HCT116 (cell line): ENCODE results near the gene CDKAL1. TPM values are rescaled to one million over a fixed set of nuclear protein-coding genes. Genes with fewer than 3 reads are reported as not detected.

Experiments used
- ATAC-seq: fragments of 200-7000 bp; cut with Tn5 transposase; 2 replicates; pipeline ENCODE4 v1.9.1; 2020; ENCODE audit warnings: mild to moderate bottlenecking, moderate library complexity
- BruUV-seq: library from RNA; stranded (reverse); fragments of 400-500 nt; replicated peaks from 2 replicates; lab custom pipeline; 2021; lab: Mats Ljungman, UMichigan
- CTCF ChIA-PET: fragments of 300-600 bp; sonication (Branson Sonifier 250); formaldehyde crosslinking; loops from one replicate; lab custom pipeline; 2021; ENCODE audit warnings: antibody characterized with exemption; lab: Charles Lee
- POLR2A ChIA-PET: fragments of 300-600, 350-600 bp; sonication (Branson Sonifier 250); formaldehyde crosslinking; loops from one replicate; lab custom pipeline; 2021; ENCODE audit warnings: antibody characterized with exemption; lab: Charles Lee
- RAD21 ChIA-PET, 2 experiments: fragments of 300-600 bp; sonication (Branson Sonifier 250); formaldehyde crosslinking; loops; one replicate each; lab custom pipeline; 2023; ENCODE audit warnings: low total read pairs in 2 of 2; ENCODE audit not compliant: uncharacterized antibody in 2 of 2, unreplicated experiment in 2 of 2, low non-redundant PET in 1 of 2; lab: Charles Lee
- DNase-seq: peaks from one replicate; pipeline ENCODE4 v3.0.0-alpha.2; 2010; ENCODE audit warnings: low read depth, low spot score
- H2AFZ ChIP-seq: fragments of 200-600 bp; shearing (Covaris generic), sonication (generic); 2 replicates; pipeline ENCODE4 v1.6.1; 2017; ENCODE audit warnings: low read depth, mixed run types, mixed read lengths, antibody characterized with exemption, low read length; ENCODE audit not compliant: poor library complexity, severe bottlenecking
- H3K27ac ChIP-seq: 2 replicates; pipeline ENCODE4 v1.5.1; 2012; ENCODE audit warnings: low read depth, low read length
- H3K27me3 ChIP-seq: fragments of 200-600 bp; sonication (generic); 2 replicates; pipeline ENCODE4 v1.6.1; 2016; ENCODE audit warnings: mixed run types, low read length, mixed read lengths; ENCODE audit not compliant: insufficient read depth
- H3K36me3 ChIP-seq, 2 experiments: fragments of 200-500 bp in 1 of 2; fragments of 200-600 bp in 1 of 2; sonication (Bioruptor generic) in 1 of 2; sonication (generic) in 1 of 2; 2 replicates each; pipeline versions ENCODE4 v1.5.1 to v1.6.1; 2014 to 2016; ENCODE audit warnings: low read length in 2 of 2, inconsistent platforms in 1 of 2, mixed read lengths in 1 of 2, mixed run types in 1 of 2; ENCODE audit not compliant: insufficient read depth in 2 of 2, control insufficient read depth in 1 of 2
- H3K4me1 ChIP-seq, 2 experiments: fragments of 200-600 bp in 1 of 2; sonication (generic) in 1 of 2; 2 replicates each; pipeline versions ENCODE4 v1.5.1 to v1.6.1; 2012 to 2017; ENCODE audit warnings: low read length in 2 of 2, inconsistent platforms in 1 of 2, mild to moderate bottlenecking in 1 of 2, mixed read lengths in 1 of 2, mixed run types in 1 of 2, moderate library complexity in 1 of 2; ENCODE audit not compliant: insufficient read depth in 2 of 2, control insufficient read depth in 1 of 2
- H3K4me2 ChIP-seq: fragments of 200-600 bp; sonication (generic); 2 replicates; pipeline ENCODE4 v1.6.1; 2017; ENCODE audit warnings: mixed run types, low read length, mixed read lengths
- H3K4me3 ChIP-seq, 2 experiments: fragments of 200-600 bp in 1 of 2; sonication (generic) in 1 of 2; replicated peaks in 1 of 2; 2 replicates each; pipeline ENCODE4 v1.5.1; 2011 to 2016; ENCODE audit warnings: low read length in 2 of 2, control low read depth in 1 of 2, low read depth in 1 of 2, mild to moderate bottlenecking in 1 of 2, mixed read lengths in 1 of 2, mixed run types in 1 of 2
- H3K79me2 ChIP-seq: fragments of 200-600 bp; sonication (generic); 2 replicates; pipeline ENCODE4 v1.6.1; 2017; ENCODE audit warnings: mild to moderate bottlenecking, mixed run types, low read length, moderate library complexity, mixed read lengths; ENCODE audit not compliant: insufficient read depth
- H3K9ac ChIP-seq: fragments of 200-600 bp; sonication (generic); 2 replicates; pipeline ENCODE4 v1.6.1; 2016; ENCODE audit warnings: low read length, mixed read lengths
- H3K9me2 ChIP-seq: fragments of 200-600 bp; sonication (generic), shearing (Covaris generic); 2 replicates; pipeline ENCODE4 v1.6.1; 2017; ENCODE audit warnings: mixed run types, mild to moderate bottlenecking, moderate library complexity; ENCODE audit not compliant: insufficient read depth
- H3K9me3 ChIP-seq, 2 experiments: fragments of 200-500 bp in 1 of 2; fragments of 200-600 bp in 1 of 2; sonication (Bioruptor generic) in 1 of 2; sonication (generic) in 1 of 2; 2 replicates each; pipeline ENCODE4 v1.6.1; 2014 to 2017; ENCODE audit warnings: low read length in 2 of 2, mixed read lengths in 2 of 2, inconsistent platforms in 1 of 2, low read depth in 1 of 2, mild to moderate bottlenecking in 1 of 2, mixed run types in 1 of 2, moderate library complexity in 1 of 2; ENCODE audit not compliant: control insufficient read depth in 1 of 2, insufficient read depth in 1 of 2
- H4K20me1 ChIP-seq: fragments of 200-600 bp; sonication (generic), shearing (Covaris generic); 2 replicates; pipeline ENCODE4 v1.6.1; 2017; ENCODE audit warnings: mixed run types, mild to moderate bottlenecking, moderate library complexity; ENCODE audit not compliant: insufficient read depth
- ATF3 ChIP-seq: IDR thresholded peaks from 2 replicates; pipeline ENCODE4 v1.6.1; 2012
- CEBPB ChIP-seq: IDR thresholded peaks from 2 replicates; pipeline ENCODE4 v1.6.1; 2012; ENCODE audit warnings: low read depth
- CTCF ChIP-seq, 3 experiments: fragments of 200-600 bp in 1 of 3; sonication (generic) in 1 of 3; IDR thresholded peaks in 2 of 3; conservative IDR thresholded peaks in 1 of 3; 2 replicates each; pipeline ENCODE4 v1.5.1; 2012 to 2017; ENCODE audit warnings: low read depth in 2 of 3, low read length in 2 of 3, antibody characterized with exemption in 1 of 3, borderline replicate concordance in 1 of 3, control low read depth in 1 of 3, mild to moderate bottlenecking in 1 of 3, mixed read lengths in 1 of 3, mixed run types in 1 of 3, moderate library complexity in 1 of 3; ENCODE audit not compliant: insufficient read depth in 1 of 3
- EZH2phosphoT487 ChIP-seq: fragments of 200-600 bp; IDR thresholded peaks from 2 replicates; pipeline ENCODE4 v1.6.1; 2018; ENCODE audit warnings: antibody characterized with exemption, borderline replicate concordance
- SRF ChIP-seq: IDR thresholded peaks from 2 replicates; pipeline ENCODE4 v1.6.1; 2012; ENCODE audit warnings: low read depth
- TCF7L2 ChIP-seq: IDR thresholded peaks from 2 replicates; pipeline ENCODE4 v1.7.0; 2011; ENCODE audit warnings: borderline replicate concordance, inconsistent platforms; ENCODE audit not compliant: insufficient read depth, insufficient read length; ENCODE audit errors: extremely low read depth
- ZBTB33 ChIP-seq: IDR thresholded peaks from 2 replicates; pipeline ENCODE4 v1.6.1; 2011; ENCODE audit warnings: mild to moderate bottlenecking, low read length, moderate library complexity; ENCODE audit not compliant: insufficient replicate concordance; ENCODE audit errors: extremely low read depth
- ZFX ChIP-seq: fragments of 450-650 bp; IDR thresholded peaks from 2 replicates; pipeline ENCODE4 v1.6.1; 2017
- ZNF274 ChIP-seq: fragments of 200-500 bp; sonication (Bioruptor generic); IDR thresholded peaks from 2 replicates; pipeline ENCODE4 v1.6.1; 2014; ENCODE audit warnings: mild to moderate bottlenecking, low read depth, low read length, inconsistent platforms
- intact Hi-C: fragments of 100-400 bp; cut with micrococcal nuclease; formaldehyde crosslinking; loops from 2 replicates; pipeline ENCODE4 v1.10.0; 2022
- total RNA-seq: library from RNA; stranded (reverse); gene quantifications from one replicate; pipeline ENCODE4 v1.2.1, GENCODE V29; 2021; ENCODE audit not compliant: unreplicated experiment

Gene CDKAL1
- total RNA-seq, 1 experiment from 2014 or later, result 14.9 TPM

GRCh38 chr6:21241231-21242130 is 707.2 kb downstream of the CDKAL1 start:
- Histone ChIP-seq H3K79me2 (no peaks in the 10 kb centered on the region), H3K4me1 (peaks cover 0 to 5% of the 10 kb centered on the region in 2 experiments; a peak in 1 of 4 replicates), H3K9me2 (no peaks in the 10 kb centered on the region), H3K9ac (no peak overlapping the region), H3K4me3 (no peak overlapping the region), H2AFZ (no peak overlapping the region), H3K27ac (no peak overlapping the region), H3K27me3 (no peaks in the 10 kb centered on the region), H3K4me2 (no peak overlapping the region), H3K9me3 (no peaks in the 10 kb centered on the region), H3K36me3 (no peaks in the 10 kb centered on the region), H4K20me1 (no peaks in the 10 kb centered on the region)
- TF ChIP-seq TCF7L2 (peak; percentile 97), CTCF (IDR thresholded peaks at IDR 0.05 in 2 of 3, conservative IDR thresholded peaks at IDR 0.05 in 1 of 3; ENCODE audit: borderline replicate concordance in 1 of 3, insufficient read depth in 1 of 3, low read depth in 2 of 3, low read length in 2 of 3) (no peak), ZFX (no peak)
- no TSS peak for BruUV-seq
- DNase-seq, result no peak
- ChIA-PET POLR2A (no interaction called here), RAD21 (no interaction called here), CTCF (no interaction called here)
- no peak for ATAC-seq
- intact Hi-C loops, result no loop called here

- no peak overlapping the region for H3K27ac ChIP-seq
- DNase-seq, result no peak
- H3K9ac ChIP-seq, result no peak overlapping the region
- POLR2A ChIA-PET, result no interaction called here
- no peaks in the 10 kb centered on the region for H3K79me2 ChIP-seq
- intact Hi-C loops, result no loop called here
- no peaks in the 10 kb centered on the region for H4K20me1 ChIP-seq
- no peaks in the 10 kb centered on the region for H3K36me3 ChIP-seq
- peaks cover 0 to 5% of the 10 kb centered on the region in 2 experiments; a peak in 1 of 4 replicates for H3K4me1 ChIP-seq
- CTCF ChIA-PET, result no interaction called here
- no peak for ATAC-seq
- no peak for TF ChIP-seq SRF
- no peak for TF ChIP-seq ATF3
- TF ChIP-seq CEBPB, result no peak
- TF ChIP-seq ZNF274, result no peak
- TF ChIP-seq EZH2phosphoT487, result no peak
- no peak for TF ChIP-seq ZBTB33
- no TSS peak for BruUV-seq
- no peaks in the 10 kb centered on the region for H3K9me2 ChIP-seq
- RAD21 ChIA-PET, result no interaction called here
- H3K9me3 ChIP-seq, result no peaks in the 10 kb centered on the region
- no peak overlapping the region for H3K4me3 ChIP-seq
- H3K27me3 ChIP-seq, result no peaks in the 10 kb centered on the region
- no peak overlapping the region for H2AFZ ChIP-seq
- H3K4me2 ChIP-seq, result no peak overlapping the region
These were observed 710.7 kb downstream of the CDKAL1 start for GRCh38 chr6:21244897-21245470.
